Stimulated activated naive CD4-positive, alpha-beta T cell treated with Interleukin-2 at 50 U/mL for 16 hours (primary cell): ENCODE data around the gene TBCB.
"Not testable (repeated sequence)": the region's sequence is repeated elsewhere in the genome, so short reads cannot be mapped to it uniquely, and the experiment has no call there.

Source experiments
- DNase-seq: peaks from one replicate; lab custom pipeline; 2025; lab: John Stamatoyannopoulos, UW

TBCB gene

DNA sequence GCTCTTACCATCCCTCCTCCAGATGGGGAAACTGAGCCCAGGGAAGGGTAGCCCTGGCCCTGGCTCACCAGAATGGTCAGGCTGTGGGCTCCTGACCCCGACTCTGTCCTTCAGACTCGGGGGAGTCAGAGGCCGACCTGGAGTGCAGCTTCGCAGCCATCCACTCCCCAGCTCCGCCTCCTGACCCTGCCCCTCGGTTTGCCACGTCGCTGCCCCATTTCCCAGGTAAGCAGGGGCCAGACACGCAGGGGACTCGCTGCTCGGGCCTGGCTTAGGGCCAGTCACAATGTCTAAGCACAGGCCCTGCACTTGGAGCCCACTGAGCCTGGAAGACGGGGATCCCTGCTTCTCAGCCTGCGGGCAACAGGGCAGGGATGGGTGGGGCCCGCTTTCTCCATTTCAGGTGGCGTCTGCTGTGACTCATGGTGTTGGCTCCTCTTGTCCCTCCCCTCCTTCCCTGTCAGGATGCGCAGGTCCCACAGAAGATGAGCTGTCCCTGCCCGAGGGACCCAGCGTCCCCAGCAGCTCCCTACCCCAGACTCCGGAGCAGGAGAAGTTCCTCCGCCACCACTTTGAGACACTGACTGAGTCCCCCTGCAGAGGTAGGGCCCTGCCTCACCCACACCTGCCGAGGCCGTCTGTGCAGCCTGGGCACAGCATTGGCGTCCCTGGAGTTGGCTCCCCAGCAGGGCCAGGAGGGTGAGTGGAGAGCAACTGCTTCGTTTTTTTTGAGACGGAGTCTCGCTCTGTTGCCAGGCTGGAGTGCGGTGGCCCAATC, 13.5 kb upstream of the TBCB start:
- no peak for DNase-seq

DNA sequence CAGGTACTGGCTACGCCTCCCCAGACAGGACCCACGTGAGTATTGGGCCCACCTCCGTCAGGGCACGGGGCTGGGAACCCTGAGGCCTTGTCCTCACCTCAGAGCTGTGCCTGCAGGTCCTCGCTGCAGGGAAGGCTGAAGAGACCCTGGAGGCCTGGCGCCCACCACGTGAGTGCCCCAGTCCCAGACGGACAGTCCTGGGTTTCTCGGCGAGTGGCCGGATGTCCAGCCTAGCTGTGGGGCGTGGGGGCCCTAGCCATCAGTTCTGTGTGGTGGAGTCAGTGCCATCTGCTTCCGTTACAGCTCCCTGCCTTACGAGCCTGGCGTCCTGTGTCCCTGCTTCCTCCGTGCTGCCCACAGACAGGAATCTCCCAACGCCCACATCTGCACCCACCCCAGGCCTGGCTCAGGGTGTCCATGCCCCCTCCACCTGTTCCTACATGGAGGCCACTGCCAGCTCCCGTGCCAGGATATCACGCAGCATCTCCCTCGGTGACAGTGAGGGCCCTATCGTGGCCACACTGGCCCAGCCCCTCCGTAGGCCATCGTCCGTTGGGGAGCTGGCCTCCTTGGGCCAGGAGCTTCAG, 12.1 kb upstream of the TBCB start:
- DNase-seq, result no peak

DNA sequence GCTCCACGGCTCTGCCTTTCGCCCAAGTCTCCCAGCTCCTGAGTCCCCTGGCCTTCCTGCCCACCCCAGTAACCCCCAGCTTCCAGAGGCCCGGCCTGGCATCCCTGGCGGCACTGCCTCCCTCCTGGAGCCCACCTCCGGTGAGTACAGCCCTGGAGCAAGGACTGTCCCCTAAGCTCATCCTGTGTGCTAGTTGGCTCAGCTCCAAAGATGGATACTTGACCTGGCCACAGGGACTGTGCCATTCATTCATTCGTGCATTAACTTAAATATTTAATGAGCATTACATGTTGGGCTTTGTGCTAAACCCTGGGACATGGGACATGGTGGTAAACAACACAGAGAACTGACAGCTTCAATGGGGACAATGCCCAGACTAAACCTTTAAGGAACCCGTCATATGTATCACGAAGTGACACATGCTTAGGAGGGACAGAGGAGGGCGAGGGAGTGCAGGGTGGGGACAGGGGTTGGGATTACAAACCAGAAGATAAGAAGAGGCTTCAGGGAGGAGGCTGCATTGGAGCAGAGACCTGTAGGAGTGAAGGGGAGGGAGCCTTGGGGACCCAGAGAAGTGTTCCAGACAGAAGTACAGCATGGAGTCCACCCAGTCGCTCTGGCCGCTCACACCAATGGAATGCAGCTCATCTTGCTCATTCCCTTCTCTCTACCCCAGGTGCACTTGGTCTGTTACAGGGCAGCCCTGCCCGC, 11.3 kb upstream of the TBCB start:
- no peak for DNase-seq

DNA sequence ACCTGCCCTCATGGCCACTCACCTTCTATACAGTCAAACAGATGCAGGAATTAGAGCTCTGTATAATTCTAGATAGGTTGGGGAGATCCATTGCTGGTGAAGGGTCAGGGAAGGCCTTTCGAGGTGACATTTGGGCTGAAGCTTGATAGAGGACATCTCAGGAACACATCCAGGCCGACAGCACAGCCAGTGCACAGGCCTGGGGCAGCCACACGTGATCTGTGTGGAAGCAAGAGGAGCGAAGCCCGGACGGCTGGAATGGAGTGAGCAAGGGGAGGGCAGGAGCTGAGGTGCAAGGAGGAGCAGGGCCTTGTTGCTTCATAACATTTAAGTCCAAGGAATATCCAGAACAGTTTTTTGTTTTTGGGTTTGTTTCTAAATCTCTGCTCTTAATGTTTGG, 8.8 kb upstream of the TBCB start:
- no peak for DNase-seq

DNA sequence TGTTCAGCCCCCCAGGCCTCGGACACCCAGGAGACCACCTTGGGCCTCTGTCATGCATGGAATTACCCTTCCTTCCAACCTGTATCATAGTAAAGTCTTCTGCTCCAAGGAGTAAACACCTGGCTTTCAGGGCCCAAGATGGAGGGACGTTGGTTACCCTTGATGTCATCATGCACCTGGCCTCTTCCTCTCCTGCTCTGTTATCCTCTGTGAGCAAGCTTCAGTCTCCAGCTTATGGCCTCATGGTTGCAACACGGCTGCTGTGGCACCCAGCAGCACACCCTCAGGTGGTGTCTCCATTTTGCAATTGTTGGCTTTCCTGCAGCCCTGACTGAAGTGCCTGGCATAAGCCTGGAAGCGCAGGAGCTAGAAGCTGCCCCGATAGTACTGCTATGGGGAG, 8.3 kb upstream of the TBCB start:
- no peak for DNase-seq

DNA sequence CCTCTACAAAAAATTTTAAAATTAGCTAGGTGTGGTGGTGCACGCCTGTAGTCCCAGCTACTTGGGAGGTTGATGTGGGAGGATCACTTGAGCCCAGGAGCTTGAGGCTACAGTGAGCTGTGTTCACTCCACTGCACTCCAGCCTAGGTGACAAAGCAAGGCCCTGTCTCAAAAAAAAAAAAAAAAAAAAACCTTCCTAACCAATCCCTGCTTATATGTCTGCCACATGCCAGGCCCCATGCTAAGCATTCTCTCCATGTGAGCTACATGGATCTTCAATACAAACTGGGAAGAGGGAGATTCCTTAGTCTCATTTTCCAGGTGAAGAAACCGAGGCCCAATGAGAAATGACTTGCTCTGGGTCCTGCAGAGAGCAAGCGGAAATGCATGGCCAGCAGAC, 6.6 kb upstream of the TBCB start:
- no peak for DNase-seq

DNA sequence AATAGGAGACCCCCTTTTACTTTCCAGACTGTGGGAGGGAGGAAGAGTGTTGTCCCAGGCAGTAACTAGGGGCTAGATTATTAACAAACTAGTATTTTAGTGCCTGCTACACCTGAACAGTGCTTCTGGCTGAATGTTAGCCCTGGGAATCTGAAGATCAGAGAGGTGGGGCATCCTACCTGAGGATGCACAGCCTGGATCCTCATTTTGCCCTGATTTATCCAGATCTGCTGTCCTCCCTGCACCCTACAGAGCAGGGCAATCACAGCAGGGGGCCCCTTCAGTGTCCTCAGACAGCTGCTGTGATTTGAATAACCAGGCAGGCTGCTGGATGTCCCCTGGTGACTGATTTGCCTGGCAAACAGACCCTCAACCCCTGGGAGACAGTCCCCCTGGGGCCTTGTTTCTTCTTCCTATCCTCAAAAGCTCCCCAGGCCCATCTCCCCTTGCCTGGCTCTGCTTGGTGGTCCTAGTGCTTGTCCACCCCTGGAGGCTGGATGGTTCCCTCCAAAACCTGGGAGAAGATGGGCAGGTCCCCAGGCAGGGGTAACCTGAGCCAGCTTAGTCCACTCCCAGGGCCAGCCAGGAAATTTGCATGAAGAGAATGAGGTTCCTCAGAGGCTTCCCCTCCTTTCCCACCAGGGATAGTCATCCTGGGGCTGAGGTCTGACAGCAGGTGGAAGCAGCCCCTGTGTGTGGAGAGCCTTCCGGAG, 4.6 kb upstream of the TBCB start, which contains the start of gene OVOL3:
Gene OVOL3 (plus strand): TSS at position 657 of the 713 bp plus-strand sequence. CDS start 60 bp downstream, outside the sequence.
- DNase-seq, result no peak

DNA sequence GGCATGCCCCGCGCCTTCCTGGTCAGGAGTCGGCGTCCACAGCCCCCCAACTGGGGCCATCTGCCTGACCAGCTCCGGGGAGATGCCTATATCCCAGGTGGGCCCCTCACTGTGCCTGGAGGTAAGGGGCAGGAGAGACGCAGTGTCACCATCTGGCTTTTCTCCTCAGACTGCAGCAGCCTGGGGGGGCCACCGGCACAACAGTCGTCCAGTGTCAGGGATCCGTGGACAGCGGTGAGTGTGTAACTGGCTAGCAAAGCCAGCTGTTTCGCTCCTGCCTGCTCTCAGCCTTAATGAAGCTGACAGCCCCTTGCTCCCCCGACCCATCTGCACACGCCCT, 4.1 kb upstream of the TBCB start:
- DNase-seq, result no peak

DNA sequence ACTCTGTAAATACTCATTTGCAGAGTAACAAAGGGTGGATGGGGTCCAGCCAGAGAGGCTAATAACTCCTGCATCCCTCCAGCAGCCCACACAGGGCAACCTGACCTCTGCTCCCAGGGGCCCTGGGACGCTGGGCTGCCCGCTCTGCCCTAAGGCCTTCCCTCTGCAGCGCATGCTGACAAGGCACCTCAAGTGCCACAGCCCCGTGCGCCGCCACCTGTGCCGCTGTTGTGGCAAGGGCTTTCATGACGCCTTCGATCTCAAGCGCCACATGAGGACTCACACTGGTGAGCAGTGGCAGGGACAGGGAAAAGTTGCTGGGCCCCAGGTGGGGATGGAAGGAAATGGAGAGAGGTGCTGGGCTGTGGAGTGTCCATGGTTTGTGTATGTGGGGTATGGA, 2.6 kb upstream of the TBCB start:
- DNase-seq, result no peak

DNA sequence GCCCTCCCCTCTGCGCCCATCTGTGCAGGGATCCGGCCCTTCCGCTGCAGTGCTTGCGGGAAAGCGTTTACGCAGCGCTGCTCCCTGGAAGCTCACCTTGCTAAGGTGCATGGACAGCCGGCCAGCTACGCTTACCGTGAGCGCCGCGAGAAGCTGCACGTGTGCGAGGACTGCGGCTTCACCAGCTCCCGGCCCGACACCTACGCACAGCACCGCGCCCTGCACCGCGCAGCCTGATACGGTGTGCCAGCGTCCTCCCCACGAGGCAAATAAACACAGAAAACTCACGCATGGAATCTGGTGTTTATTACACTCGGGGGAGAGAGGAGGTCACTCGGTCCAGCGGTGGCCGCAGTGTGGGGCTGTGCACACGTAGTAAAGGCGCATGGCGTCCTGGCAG, 1.8 kb upstream of the TBCB start:
- DNase-seq, result no peak

DNA sequence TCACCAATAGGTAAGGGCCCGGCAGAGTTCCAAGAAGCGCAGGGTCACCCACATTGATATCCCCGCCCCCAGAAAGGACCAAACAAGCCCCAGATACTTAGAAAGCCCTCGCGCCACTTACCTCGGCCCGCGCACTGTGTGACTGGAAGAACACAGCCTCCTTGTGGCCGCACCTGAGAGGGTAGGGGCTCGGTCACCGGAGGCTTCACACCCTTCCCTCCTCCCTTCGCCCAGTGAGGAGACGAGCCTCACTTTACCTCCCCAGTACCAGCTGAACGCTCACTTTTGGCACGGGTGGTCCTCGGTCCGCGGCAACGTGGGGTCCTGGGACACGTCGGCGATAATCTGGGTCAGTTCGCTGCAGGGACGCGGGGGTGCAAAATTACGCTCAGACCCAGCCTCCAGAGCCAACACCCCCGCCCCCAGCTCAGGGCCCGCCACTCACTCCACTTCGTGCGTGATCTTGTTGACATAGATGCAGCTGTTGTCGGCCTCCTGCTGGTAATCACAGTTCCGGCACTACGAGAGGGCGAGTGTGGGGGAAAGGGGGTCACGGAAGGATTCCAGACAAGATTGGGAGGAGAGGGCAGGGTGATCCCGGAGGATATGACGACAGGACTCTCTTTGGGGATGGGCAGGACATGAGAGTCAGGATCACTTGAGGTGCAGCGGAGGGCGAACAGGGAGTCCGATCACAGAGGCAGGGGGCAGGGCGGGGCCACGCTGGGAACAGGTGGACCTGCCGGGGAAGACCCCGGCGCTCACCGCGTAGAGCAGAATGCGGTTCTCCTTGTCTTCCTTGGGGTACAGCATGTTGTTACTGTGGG, 1.2 kb upstream of the TBCB start:
- DNase-seq, result no peak

DNA sequence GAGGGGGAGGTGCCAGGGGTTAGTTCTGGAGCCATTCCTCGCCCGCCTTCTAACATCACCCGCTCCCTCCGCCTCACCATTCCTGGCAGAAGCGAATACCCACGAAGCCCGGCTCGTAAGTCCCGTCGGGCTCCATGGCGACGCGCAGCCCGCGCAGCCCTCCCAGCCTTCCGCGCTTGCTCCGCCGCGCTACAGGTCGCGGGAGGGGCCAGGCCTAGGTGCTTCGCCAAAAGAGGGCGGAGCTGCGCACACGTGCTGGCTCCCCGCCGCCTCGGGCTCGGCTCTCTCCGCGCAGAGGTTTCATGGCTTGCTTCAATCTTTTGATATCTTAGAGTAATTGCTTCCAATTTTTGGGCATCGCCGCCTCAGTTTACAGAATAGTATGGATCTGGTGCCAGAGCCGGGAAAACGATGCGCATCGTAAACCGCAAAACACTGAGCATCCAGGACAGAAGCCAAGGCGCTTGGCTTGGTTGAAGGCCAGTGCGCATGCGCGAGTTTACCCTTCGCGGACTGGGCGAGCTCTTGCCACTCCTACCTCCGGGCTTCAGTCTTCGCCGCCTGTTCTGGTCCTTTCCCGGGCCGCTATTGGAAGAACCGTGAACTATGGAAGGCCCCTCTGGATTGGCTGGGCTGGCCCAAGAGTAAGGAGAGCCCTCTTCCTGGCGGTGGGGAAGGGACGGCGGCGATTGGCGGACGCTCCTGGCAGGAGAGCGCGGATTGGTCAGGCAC, 381 bp upstream of the TBCB start, which contains the start of gene POLR2I:
Gene POLR2I (minus strand): TSS at position 155 of the 732 bp plus-strand sequence. CDS start 19 bp downstream, at position 136.
- peak; percentile 99 for DNase-seq

DNA sequence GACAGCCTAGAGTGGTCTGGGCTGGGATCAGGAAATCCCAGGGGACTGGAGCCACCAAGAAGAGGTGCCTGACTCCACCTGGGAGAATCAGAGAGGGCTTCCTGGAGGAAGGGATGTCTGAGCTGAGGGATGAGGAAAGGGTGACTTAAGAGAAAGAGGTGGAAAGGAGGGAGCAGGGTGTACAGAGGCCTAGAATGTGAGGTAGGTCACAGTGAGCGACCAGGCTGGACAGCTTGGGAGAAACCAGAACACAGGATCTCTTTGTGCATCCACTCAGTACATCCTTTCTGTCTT, 1.0 kb downstream of the TBCB start:
- DNase-seq, result no peak

DNA sequence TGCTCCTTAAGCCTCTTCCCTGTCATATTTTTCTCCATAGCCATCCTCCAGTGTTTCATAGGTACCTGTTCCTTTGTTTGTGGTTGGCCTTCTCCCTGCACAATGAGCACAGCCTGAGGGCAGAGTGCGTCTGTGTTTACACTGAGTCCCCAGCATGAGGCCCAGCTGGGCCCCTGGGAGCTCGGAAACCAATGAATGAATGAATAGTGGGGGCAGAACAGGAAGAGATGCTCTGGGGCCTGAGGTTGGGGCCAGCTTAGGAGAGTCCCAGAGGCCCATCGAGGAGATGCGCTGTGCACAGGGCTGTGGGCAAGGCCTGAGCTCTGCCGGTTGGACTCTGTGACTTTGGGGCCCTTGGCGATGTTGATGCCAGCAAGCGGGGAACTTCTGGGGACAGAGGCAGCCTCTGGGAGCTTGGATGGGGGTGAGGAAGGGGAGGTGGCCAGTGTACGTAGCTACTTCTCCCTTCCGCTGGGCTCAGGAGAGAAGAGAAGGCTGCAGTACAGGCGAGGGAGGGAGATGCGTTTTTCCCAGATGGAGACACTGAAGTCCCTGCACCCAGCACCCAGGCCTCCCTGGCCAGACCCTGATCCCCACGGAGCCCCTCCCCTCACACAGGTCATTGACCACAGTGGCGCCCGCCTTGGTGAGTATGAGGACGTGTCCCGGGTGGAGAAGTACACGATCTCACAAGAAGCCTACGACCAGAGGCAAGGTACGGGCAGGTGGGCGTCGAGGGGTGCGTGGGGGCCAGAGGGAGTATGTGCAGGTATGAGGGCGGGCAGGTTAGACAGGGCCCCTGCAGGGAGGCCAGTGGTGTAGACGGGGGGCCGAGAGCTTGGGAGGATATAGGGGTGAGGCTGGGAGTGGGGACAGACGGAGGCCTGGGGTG, 5.1 kb downstream of the TBCB start:
- DNase-seq, result no peak

DNA sequence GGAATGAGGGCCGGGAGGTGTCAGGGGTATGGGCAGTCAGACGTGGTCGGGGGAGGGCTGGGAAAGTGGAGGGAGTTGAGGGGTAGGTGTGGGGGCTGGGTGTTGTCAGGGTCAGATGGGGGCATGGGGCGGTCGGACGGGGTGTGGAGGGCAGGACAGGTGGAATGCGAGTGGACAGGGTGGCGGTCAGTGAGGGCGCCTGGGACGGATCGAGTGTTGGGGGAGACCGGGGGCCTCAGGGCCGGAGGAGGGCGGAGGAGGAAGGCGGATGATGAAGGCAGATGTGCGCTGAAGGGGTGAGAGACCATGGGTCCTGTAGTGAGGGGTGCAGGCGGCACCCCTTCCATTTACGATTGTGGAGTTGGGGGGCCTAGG, 5.7 kb downstream of the TBCB start:
- no peak for DNase-seq

DNA sequence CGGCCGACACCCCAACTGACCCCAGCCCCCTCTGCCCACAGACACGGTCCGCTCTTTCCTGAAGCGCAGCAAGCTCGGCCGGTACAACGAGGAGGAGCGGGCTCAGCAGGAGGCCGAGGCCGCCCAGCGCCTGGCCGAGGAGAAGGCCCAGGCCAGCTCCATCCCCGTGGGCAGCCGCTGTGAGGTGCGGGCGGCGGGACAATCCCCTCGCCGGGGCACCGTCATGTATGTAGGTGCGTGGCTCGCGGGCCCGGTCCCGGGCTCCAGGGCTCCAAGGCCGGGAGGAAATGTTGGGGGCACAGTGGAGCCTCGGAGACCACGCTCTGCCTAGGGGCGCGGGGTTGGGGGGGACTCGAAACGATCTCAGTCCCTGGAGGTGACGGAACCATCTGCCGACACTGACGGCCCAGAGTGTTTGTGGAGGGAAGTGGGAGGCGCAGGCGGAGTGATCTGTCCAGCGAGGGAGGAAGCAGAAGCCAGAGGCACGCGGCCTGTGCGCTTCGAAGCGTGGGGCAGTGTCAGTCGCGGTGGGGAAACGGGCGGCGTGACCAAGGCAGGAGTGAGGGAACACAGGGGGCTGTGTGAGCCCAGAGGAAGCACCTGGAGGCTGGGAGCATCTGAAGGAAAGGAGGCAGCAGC, 6.3 kb downstream of the TBCB start:
- DNase-seq, result no peak

DNA sequence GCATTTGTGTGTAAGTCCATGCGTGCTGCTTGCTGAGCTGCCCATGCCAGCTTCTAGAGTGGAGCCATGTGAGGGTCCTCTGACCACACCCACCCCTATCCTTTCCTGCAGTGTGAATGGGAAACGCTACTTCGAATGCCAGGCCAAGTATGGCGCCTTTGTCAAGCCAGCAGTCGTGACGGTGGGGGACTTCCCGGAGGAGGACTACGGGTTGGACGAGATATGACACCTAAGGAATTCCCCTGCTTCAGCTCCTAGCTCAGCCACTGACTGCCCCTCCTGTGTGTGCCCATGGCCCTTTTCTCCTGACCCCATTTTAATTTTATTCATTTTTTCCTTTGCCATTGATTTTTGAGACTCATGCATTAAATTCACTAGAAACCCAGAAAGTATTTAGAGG, 10.3 kb downstream of the TBCB start:
- DNase-seq, result no peak

DNA sequence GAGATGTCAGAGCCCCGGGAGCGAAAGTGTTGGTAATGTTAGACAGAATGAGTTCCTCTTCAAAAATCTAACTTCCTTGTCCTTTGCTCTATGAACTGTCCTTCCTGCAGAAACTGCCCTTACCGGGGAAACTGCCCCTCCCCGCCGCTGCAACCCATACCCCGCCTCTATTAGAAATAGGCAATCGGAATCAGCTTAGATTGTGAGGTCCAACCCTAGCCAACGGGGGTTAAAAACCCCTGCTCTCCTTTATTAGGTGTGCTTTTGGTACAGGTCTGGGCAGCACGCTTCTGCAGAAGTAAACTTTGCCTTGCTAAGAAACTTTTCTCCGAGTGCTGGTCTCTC, 13.1 kb downstream of the TBCB start:
- DNase-seq, result no peak

DNA sequence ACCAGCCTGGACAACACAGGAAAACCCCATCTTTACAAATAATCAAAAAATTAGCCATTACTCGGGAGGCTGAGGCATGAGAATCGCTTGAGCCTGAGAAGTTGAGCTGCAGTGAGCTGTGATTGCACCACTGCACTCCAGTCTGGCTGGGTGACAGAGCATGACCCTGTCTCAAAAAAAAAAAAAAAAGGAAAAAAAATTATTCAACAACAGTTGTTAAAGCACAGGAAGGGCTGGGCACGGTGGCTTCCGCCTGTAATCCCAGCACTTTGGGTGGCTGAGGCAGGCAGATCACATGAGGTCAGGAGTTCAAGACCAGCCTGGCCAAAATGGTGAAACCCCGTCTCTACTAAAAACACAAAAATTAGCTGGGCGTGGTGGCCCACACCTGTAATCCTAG, 16.0 kb downstream of the TBCB start:
- DNase-seq, result not testable (repeated sequence)

DNA sequence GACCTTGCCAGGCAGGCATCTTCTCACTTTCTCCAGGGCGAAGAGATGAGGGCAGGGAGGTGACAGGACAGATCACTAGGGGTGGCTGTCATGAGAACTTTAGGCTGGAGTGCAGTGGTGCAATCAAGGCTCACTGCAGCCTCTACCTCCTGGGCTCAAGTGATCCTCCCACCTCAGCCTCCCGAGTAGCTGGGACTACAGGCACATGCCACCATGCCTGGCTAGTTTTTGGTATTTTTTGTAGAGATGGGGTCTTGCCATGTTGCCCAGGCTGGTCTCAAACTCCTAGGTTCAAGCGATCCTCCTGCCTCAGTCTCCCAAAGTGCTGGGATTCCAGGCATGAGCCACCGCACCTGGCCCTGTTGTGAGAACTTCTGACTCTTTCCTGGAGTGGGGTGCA, 19.6 kb downstream of the TBCB start:
- DNase-seq, result not testable (repeated sequence)
